ENCODE measurements around the gene TMEM129.

TMEM129 gene

DNA sequence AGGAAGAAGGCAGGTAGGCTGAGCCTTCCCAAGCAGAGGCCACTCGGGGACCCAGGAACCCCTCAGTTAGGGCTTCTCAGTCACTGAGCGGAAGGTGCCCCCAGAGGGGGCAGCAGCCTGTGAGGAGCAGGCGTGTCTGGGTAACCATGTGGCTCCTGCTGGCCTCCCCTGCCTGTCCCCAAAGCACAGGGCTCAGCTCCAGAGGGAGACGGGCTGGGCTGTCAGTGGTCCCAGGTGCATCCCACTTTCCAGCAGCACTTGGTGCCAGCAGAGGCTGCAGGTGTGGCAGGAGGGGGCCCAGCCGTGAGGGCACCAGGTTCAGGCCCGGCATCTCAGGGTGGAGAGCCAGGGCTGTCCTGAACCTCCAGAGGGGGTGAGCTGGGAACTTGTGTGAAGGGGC, 22.9 kb upstream of the TMEM129 start:
- ChIA-PET CTCF (interaction anchor here (0.6 to 8.0 kb wide), 3 partner anchors 18 to 156 kb away, joined by 3 to 148 read pairs (median 7); no protein-coding TSS in a partner anchor), POLR2A (interaction anchor here (0.9 to 2.2 kb wide), 2 partner anchors 23 to 63 kb away, joined by 3 to 6 read pairs; partner anchors contain the start of genes TACC3 and TMEM129)
- Histone ChIP-seq H3K27ac (ENCODE audit: extremely low read depth, low read depth, low read length) (no peak overlapping the region), H3K36me3 (ENCODE audit: control insufficient read depth in 2 of 2, insufficient read depth in 1 of 2, low read length in 2 of 2) (peaks cover 0 to 58% of the 10 kb centered on the region in 2 experiments; a peak in 2 of 3 replicates), H3K4me1 (ENCODE audit: control insufficient read depth, insufficient read depth, low read length) (no peaks in the 10 kb centered on the region), H3K4me3 (ENCODE audit: low read depth, low read length) (no peak overlapping the region), H3K9me3 (ENCODE audit: control insufficient read depth, insufficient read depth, low read depth, low read length) (no peaks in the 10 kb centered on the region)
- no peak for TF ChIP-seq ZNF138 (tag by site-specific recombination; IDR thresholded peaks at IDR 0.05; ENCODE audit: borderline replicate concordance)
- no peak for TF ChIP-seq MYNN (tag by site-specific recombination; IDR thresholded peaks at IDR 0.05; ENCODE audit: borderline replicate concordance)
- no peak for TF ChIP-seq ZBTB48 (tag by site-specific recombination; IDR thresholded peaks at IDR 0.05)
- TF ChIP-seq ZFP3 (tag by site-specific recombination; IDR thresholded peaks at IDR 0.05; ENCODE audit: low read depth), result no peak
- no peak for TF ChIP-seq ZNF335 (tag by site-specific recombination; conservative IDR thresholded peaks at IDR 0.05)
- TF ChIP-seq ZNF792 (tag by site-specific recombination; IDR thresholded peaks at IDR 0.05), result no peak
- no peak for TF ChIP-seq ZSCAN23 (tag by site-specific recombination; IDR thresholded peaks at IDR 0.05)
- TF ChIP-seq ZNF544 (tag by site-specific recombination; IDR thresholded peaks at IDR 0.05), result no peak
- TF ChIP-seq, protein P1, sequence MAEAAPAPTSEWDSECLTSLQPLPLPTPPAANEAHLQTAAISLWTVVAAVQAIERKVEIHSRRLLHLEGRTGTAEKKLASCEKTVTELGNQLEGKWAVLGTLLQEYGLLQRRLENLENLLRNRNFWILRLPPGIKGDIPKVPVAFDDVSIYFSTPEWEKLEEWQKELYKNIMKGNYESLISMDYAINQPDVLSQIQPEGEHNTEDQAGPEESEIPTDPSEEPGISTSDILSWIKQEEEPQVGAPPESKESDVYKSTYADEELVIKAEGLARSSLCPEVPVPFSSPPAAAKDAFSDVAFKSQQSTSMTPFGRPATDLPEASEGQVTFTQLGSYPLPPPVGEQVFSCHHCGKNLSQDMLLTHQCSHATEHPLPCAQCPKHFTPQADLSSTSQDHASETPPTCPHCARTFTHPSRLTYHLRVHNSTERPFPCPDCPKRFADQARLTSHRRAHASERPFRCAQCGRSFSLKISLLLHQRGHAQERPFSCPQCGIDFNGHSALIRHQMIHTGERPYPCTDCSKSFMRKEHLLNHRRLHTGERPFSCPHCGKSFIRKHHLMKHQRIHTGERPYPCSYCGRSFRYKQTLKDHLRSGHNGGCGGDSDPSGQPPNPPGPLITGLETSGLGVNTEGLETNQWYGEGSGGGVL (tag by site-specific recombination; IDR thresholded peaks at IDR 0.05), result no peak
- no peak for TF ChIP-seq OSR2 (tag by site-specific recombination; IDR thresholded peaks at IDR 0.05)
- no peak for TF ChIP-seq ZBTB17 (tag by site-specific recombination; IDR thresholded peaks at IDR 0.05)
- TF ChIP-seq TRIM28 (IDR thresholded peaks at IDR 0.05; ENCODE audit: borderline replicate concordance, low read length), result no peak

DNA sequence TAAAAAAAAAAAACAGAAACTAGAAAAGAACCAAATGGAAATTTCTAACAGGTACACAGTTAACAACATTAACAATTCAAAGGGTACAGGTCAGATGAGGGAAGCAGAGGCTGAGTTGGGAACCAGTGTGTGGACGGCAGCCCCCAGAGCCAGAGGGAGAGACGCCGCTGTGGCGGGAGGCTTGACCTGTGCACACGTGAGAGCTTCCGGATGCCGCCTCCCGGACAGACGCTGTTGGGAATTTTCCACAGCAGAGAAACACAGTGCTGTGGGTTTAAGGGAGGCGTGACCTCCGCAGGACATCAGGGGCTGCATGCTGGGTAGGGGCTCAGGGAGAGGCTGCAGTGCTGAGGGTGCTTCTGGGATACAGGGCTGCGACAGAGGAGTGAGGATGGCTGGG, 22.4 kb upstream of the TMEM129 start:
- ChIA-PET POLR2A (no interaction called here), CTCF (interaction anchor here (8.0 kb wide), 1 partner anchor 67 kb away, joined by 148 read pairs; no protein-coding TSS in a partner anchor)
- H3K27ac ChIP-seq (ENCODE audit: extremely low read depth, low read depth, low read length), result no peak overlapping the region

DNA sequence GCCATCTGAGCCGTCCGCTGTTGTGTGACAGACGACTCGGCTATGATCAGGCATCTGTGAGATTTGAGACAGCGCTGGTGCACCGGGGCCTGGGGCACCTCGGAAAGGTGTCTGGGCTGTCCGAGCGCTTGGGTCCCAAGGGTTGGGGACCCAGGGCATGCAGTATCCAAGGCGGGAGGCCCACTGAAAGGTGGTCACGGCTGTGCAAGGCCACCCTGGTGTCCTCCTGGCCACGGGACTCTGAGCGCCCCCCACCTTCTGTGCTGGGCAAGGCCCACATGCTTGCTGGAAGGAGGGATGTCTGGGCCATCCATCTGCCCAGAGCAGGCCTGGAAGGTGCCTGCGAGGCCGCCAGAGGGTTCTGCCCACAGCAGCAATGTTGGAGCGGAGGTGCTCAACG, 20.1 kb upstream of the TMEM129 start:
- CTCF ChIA-PET, result no interaction called here
- Histone ChIP-seq H3K4me1 (ENCODE audit: control insufficient read depth, insufficient read depth, low read length) (no peaks in the 10 kb centered on the region), H3K9me3 (ENCODE audit: control insufficient read depth, insufficient read depth, low read depth, low read length) (no peaks in the 10 kb centered on the region), H3K27ac (ENCODE audit: extremely low read depth, low read depth, low read length) (no peak overlapping the region), H3K36me3 (ENCODE audit: control insufficient read depth in 2 of 2, insufficient read depth in 1 of 2, low read length in 2 of 2) (peaks cover 6 to 86% of the 10 kb centered on the region in 2 experiments; a peak in 2 of 3 replicates), H3K4me3 (ENCODE audit: low read depth, low read length) (no peak overlapping the region)
- POLR2A ChIA-PET, result no interaction called here
- TF ChIP-seq RBAK (tag by site-specific recombination; IDR thresholded peaks at IDR 0.05), result no peak
- TF ChIP-seq, protein P2, sequence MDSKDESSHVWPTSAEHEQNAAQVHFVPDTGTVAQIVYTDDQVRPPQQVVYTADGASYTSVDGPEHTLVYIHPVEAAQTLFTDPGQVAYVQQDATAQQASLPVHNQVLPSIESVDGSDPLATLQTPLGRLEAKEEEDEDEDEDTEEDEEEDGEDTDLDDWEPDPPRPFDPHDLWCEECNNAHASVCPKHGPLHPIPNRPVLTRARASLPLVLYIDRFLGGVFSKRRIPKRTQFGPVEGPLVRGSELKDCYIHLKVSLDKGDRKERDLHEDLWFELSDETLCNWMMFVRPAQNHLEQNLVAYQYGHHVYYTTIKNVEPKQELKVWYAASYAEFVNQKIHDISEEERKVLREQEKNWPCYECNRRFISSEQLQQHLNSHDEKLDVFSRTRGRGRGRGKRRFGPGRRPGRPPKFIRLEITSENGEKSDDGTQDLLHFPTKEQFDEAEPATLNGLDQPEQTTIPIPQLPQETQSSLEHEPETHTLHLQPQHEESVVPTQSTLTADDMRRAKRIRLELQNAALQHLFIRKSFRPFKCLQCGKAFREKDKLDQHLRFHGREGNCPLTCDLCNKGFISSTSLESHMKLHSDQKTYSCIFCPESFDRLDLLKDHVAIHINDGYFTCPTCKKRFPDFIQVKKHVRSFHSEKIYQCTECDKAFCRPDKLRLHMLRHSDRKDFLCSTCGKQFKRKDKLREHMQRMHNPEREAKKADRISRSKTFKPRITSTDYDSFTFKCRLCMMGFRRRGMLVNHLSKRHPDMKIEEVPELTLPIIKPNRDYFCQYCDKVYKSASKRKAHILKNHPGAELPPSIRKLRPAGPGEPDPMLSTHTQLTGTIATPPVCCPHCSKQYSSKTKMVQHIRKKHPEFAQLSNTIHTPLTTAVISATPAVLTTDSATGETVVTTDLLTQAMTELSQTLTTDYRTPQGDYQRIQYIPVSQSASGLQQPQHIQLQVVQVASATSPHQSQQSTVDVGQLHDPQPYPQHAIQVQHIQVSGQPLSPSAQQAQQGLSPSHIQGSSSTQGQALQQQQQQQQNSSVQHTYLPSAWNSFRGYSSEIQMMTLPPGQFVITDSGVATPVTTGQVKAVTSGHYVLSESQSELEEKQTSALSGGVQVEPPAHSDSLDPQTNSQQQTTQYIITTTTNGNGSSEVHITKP (tag by site-specific recombination; IDR thresholded peaks at IDR 0.05), result no peak
- no peak for TF ChIP-seq GLI2 (tag by site-specific recombination; IDR thresholded peaks at IDR 0.05; ENCODE audit: borderline replicate concordance, low read depth)
- TF ChIP-seq ZSCAN30 (tag by site-specific recombination; IDR thresholded peaks at IDR 0.05), result no peak
- no peak for TF ChIP-seq SP7 (tag by site-specific recombination; IDR thresholded peaks at IDR 0.05)
- no peak for TF ChIP-seq KLF9 (tag by site-specific recombination; IDR thresholded peaks at IDR 0.05; ENCODE audit: low read depth)
- no peak for TF ChIP-seq ZNF37A (tag by site-specific recombination; IDR thresholded peaks at IDR 0.05)
- TF ChIP-seq ZBTB7A (tag by site-specific recombination; IDR thresholded peaks at IDR 0.05; ENCODE audit: low read depth), result no peak

More for the DNA sequence above, 22.4 kb upstream of the TMEM129 start:
- TF ChIP-seq ZNF248 (tag by site-specific recombination; IDR thresholded peaks at IDR 0.05) (no peak), ZIC2 (tag by site-specific recombination; IDR thresholded peaks at IDR 0.05) (peak; percentile 18; the same call in 1 of the 2 replicates), ZFP69B (tag by site-specific recombination; IDR thresholded peaks at IDR 0.05) (no peak)
- H3K9me3 ChIP-seq (ENCODE audit: control insufficient read depth, insufficient read depth, low read depth, low read length), result no peaks in the 10 kb centered on the region
- H3K4me3 ChIP-seq (ENCODE audit: low read depth, low read length), result no peak overlapping the region
- H3K36me3 ChIP-seq (ENCODE audit: control insufficient read depth in 2 of 2, insufficient read depth in 1 of 2, low read length in 2 of 2), result peaks cover 0 to 62% of the 10 kb centered on the region in 2 experiments; a peak in 2 of 3 replicates
- no peaks in the 10 kb centered on the region for H3K4me1 ChIP-seq (ENCODE audit: control insufficient read depth, insufficient read depth, low read length)
